Nephron progenitor cell (in vitro differentiated cells): ENCODE results near the gene MS4A2.
A peak's percentile ranks its signal among the peaks of the same experiment; 100 is the strongest.
"Not testable (repeated sequence)": the region's sequence is repeated elsewhere in the genome, so short reads cannot be mapped to it uniquely, and the experiment has no call there.

Experiments used
- DNase-seq: peaks from one replicate; pipeline ENCODE4 v3.0.0; 2021
- H3K27ac Mint-ChIP-seq: 2 replicates; pipeline ENCODE4 v1.8.0; 2021; ENCODE audit warnings: mild to moderate bottlenecking, moderate library complexity, mixed read lengths
- H3K27me3 Mint-ChIP-seq: 2 replicates; pipeline ENCODE4 v1.8.0; 2021; ENCODE audit warnings: mild to moderate bottlenecking, low read depth, mixed read lengths; ENCODE audit not compliant: poor library complexity
- H3K36me3 Mint-ChIP-seq: 2 replicates; pipeline ENCODE4 v1.8.0; 2021; ENCODE audit warnings: low read depth, mixed read lengths
- H3K4me1 Mint-ChIP-seq: 2 replicates; pipeline ENCODE4 v1.8.0; 2021; ENCODE audit warnings: mixed read lengths
- H3K4me3 Mint-ChIP-seq: 2 replicates; pipeline ENCODE4 v1.8.0; 2021; ENCODE audit warnings: mild to moderate bottlenecking, moderate library complexity, mixed read lengths
- H3K9me3 Mint-ChIP-seq: 2 replicates; pipeline ENCODE4 v1.8.0; 2021; ENCODE audit warnings: mild to moderate bottlenecking, moderate library complexity, mixed read lengths
- TF ChIP-seq, protein P1 (sequence below): fragments of 200-600 bp; sonication (generic); IDR thresholded peaks from 2 replicates; pipeline ENCODE4 v1.5.0; 2021; ENCODE audit warnings: antibody characterized with exemption

Gene MS4A2

DNA sequence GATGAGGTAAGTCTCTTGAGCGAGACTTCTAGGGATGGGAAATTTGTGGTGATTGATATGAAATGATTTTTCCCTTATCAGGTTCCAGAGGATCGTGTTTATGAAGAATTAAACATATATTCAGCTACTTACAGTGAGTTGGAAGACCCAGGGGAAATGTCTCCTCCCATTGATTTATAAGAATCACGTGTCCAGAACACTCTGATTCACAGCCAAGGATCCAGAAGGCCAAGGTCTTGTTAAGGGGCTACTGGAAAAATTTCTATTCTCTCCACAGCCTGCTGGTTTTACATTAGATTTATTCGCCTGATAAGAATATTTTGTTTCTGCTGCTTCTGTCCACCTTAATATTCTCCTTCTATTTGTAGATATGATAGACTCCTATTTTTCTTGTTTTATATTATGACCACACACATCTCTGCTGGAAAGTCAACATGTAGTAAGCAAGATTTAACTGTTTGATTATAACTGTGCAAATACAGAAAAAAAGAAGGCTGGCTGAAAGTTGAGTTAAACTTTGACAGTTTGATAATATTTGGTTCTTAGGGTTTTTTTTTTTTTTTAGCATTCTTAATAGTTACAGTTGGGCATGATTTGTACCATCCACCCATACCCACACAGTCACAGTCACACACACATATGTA lies 7.1 kb downstream of the MS4A2 start:
- DNase-seq = no peak
- H3K27me3 Mint-ChIP-seq = peaks cover 3% of the 10 kb centered on the region
- TF ChIP-seq, protein P1, sequence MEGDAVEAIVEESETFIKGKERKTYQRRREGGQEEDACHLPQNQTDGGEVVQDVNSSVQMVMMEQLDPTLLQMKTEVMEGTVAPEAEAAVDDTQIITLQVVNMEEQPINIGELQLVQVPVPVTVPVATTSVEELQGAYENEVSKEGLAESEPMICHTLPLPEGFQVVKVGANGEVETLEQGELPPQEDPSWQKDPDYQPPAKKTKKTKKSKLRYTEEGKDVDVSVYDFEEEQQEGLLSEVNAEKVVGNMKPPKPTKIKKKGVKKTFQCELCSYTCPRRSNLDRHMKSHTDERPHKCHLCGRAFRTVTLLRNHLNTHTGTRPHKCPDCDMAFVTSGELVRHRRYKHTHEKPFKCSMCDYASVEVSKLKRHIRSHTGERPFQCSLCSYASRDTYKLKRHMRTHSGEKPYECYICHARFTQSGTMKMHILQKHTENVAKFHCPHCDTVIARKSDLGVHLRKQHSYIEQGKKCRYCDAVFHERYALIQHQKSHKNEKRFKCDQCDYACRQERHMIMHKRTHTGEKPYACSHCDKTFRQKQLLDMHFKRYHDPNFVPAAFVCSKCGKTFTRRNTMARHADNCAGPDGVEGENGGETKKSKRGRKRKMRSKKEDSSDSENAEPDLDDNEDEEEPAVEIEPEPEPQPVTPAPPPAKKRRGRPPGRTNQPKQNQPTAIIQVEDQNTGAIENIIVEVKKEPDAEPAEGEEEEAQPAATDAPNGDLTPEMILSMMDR = no peak
- H3K4me1 Mint-ChIP-seq = no peaks in the 10 kb centered on the region
- no peak overlapping the region for H3K27ac Mint-ChIP-seq
- no peaks in the 10 kb centered on the region for H3K36me3 Mint-ChIP-seq
- no peak overlapping the region for H3K4me3 Mint-ChIP-seq
- H3K9me3 Mint-ChIP-seq = no peaks in the 10 kb centered on the region

DNA sequence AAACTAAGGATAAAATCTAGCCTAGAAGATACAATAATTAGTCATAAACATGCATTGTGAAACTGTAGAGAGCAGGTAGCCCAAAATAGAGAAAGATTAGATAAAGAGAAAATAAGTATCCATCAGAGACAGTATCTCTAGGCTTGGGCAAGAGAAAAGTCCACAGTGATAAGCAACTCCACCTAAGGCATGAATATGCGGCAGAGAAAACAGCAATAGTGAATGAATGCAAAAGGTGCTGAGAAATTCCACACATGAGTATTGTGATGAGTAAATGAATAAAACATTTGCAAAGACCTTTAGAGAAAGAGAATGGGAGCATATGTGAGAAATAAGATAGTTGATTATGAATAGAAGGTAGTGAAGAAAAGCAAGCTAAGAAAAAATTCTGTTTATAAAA lies 8.7 kb downstream of the MS4A2 start:
- Mint-ChIP-seq H3K27me3 (peaks cover 3% of the 10 kb centered on the region), H3K36me3 (no peaks in the 10 kb centered on the region), H3K27ac (no peak overlapping the region), H3K9me3 (no peaks in the 10 kb centered on the region), H3K4me1 (no peaks in the 10 kb centered on the region), H3K4me3 (no peak overlapping the region)
- TF ChIP-seq, protein P1 = no peak
- DNase-seq = no peak

DNA sequence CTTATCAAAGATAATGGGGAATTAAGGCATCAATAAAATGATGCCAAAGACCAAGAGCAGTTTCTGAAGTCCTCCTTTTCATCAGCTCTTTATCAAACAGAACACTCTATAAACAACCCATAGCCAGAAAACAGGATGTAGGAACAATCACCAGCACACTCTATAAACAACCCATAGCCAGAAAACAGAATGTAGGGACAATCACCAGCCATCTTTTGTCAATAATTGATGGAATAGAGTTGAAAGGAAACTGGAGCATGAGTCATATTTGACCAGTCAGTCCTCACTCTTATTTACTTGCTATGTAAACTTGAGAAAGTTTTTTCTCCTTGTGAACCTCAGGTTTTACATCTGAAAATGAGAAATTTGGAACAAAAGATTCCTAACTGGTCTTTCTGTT lies 10.0 kb downstream of the MS4A2 start:
- TF ChIP-seq, protein P1 = no peak
- H3K27ac Mint-ChIP-seq = no peak overlapping the region
- peaks cover 3% of the 10 kb centered on the region for H3K27me3 Mint-ChIP-seq
- H3K4me3 Mint-ChIP-seq = no peak overlapping the region
- H3K36me3 Mint-ChIP-seq = no peaks in the 10 kb centered on the region
- no peaks in the 10 kb centered on the region for H3K4me1 Mint-ChIP-seq
- no peaks in the 10 kb centered on the region for H3K9me3 Mint-ChIP-seq
- no peak for DNase-seq

- no peak for DNase-seq
- Mint-ChIP-seq H3K4me1 (no peaks in the 10 kb centered on the region), H3K27ac (no peak overlapping the region), H3K9me3 (no peaks in the 10 kb centered on the region), H3K4me3 (no peak overlapping the region), H3K27me3 (no peaks in the 10 kb centered on the region), H3K36me3 (no peaks in the 10 kb centered on the region)
- TF ChIP-seq, protein P1 = no peak
Observed at GRCh38 chr11:60100516-60100915, 12.1 kb downstream of the MS4A2 start.

- H3K9me3 Mint-ChIP-seq, H3K36me3 Mint-ChIP-seq, H3K4me1 Mint-ChIP-seq, DNase-seq, H3K4me3 Mint-ChIP-seq, H3K27me3 Mint-ChIP-seq: not testable (repeated sequence)
- H3K27ac Mint-ChIP-seq = peak overlapping the region; percentile 6
Observed at GRCh38 chr11:60101368-60101767, 12.9 kb downstream of the MS4A2 start.

DNA sequence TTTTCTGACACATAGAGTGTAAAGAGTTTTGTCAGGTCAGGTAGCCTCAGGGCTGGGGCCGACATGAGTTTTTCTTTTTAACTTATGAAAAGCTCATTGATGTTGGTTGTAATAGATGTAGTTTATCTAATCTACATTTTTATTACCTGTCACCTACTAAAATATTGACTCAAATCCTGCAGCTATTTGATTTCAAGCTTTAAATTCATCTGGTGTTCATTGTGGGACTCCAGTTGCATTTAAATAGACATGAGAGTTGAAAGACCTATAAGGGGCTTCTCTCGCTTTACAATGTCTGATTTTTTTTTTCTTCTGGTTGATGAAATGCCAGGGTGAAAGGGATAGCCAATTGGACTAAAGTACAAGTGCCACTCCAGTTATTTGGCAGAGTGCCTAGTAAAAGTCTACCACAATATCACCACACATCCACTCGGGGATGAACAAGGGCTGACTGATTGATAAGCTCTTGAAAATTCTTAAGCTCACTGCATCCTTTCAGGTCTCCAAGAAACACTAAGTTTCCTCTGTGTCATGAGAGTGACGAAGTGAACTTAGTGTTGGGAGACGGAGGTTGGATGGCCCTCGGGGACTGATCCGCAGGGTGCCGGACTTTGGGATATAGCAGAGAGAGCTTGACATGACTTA lies 16.1 kb downstream of the MS4A2 start:
- H3K27ac Mint-ChIP-seq, H3K27me3 Mint-ChIP-seq, H3K4me3 Mint-ChIP-seq, H3K36me3 Mint-ChIP-seq, H3K9me3 Mint-ChIP-seq, DNase-seq, H3K4me1 Mint-ChIP-seq: not testable (repeated sequence)

- not testable (repeated sequence) for H3K4me3 Mint-ChIP-seq, H3K27me3 Mint-ChIP-seq, H3K27ac Mint-ChIP-seq, H3K4me1 Mint-ChIP-seq, H3K36me3 Mint-ChIP-seq, H3K9me3 Mint-ChIP-seq, DNase-seq
Observed at GRCh38 chr11:60108631-60109030, 20.2 kb downstream of the MS4A2 start.
